HepG2 (cell line): ENCODE measurements around the gene IGFBP6. TPM values are rescaled to one million over a fixed set of nuclear protein-coding genes. Genes with fewer than 3 reads are reported as not detected.
A peak's percentile ranks its signal among the peaks of the same experiment; 100 is the strongest.

ENCODE experiments used
- AGO2 ChIP-seq: fragments of 200-400 bp; formaldehyde crosslinking; optimal IDR thresholded peaks from 2 replicates; pipeline ENCODE3; 2017; ENCODE audit warnings: mild to moderate bottlenecking, low read depth, low read length, moderate library complexity
- ARHGAP35 ChIP-seq: sonication (generic); formaldehyde crosslinking; IDR thresholded peaks from 2 replicates; pipeline ENCODE4 v1.9.0; 2022; ENCODE audit warnings: mild to moderate bottlenecking, inconsistent platforms, moderate library complexity, missing genetic modification reagents, borderline replicate concordance
- BHLHE40 ChIP-seq: IDR thresholded peaks from 2 replicates; pipeline ENCODE4 v1.6.1; 2011; ENCODE audit warnings: low read length, improper control_type of control experiment
- CC2D1A ChIP-seq: sonication (generic); formaldehyde crosslinking; IDR thresholded peaks from 2 replicates; pipeline ENCODE4 v1.8.1; 2023; ENCODE audit warnings: mild to moderate bottlenecking, missing genetic modification reagents
- EEA1 ChIP-seq: sonication (generic); formaldehyde crosslinking; IDR thresholded peaks from 2 replicates; pipeline ENCODE4 v1.5.1; 2020; ENCODE audit warnings: mild to moderate bottlenecking, missing genetic modification reagents, borderline replicate concordance
- ESRRA ChIP-seq: sonication (generic); formaldehyde crosslinking; IDR thresholded peaks from 2 replicates; pipeline ENCODE4 v1.5.1; 2020; ENCODE audit warnings: mild to moderate bottlenecking, low read depth, missing genetic modification reagents
- GATAD1 ChIP-seq: IDR thresholded peaks from 2 replicates; pipeline ENCODE4 v1.6.1; 2016; ENCODE audit warnings: missing genetic modification reagents, missing compliant biosample characterization
- HMG20B ChIP-seq: conservative IDR thresholded peaks from 2 replicates; pipeline ENCODE4 v1.6.1; 2016; ENCODE audit warnings: missing genetic modification reagents, missing compliant biosample characterization
- HOXA3 ChIP-seq: sonication (generic); formaldehyde crosslinking; IDR thresholded peaks from 2 replicates; pipeline ENCODE4 v1.5.0; 2020; ENCODE audit warnings: missing genetic modification reagents
- KLF16 ChIP-seq, 2 experiments: sonication (generic) in 1 of 2; formaldehyde crosslinking in 1 of 2; IDR thresholded peaks; 2 replicates each; pipeline versions ENCODE4 v1.6.1 to v1.8.0; 2016 to 2023; ENCODE audit warnings: missing genetic modification reagents in 2 of 2, missing compliant biosample characterization in 1 of 2
- MED1 ChIP-seq: sonication (generic); formaldehyde crosslinking; IDR thresholded peaks from 2 replicates; pipeline ENCODE4 v1.4.0; 2020; ENCODE audit warnings: missing genetic modification reagents
- MLLT10 ChIP-seq: sonication (generic); formaldehyde crosslinking; IDR thresholded peaks from 2 replicates; pipeline ENCODE4 v1.4.0; 2020; ENCODE audit warnings: missing genetic modification reagents
- NCOA5 ChIP-seq: sonication (generic); formaldehyde crosslinking; IDR thresholded peaks from 2 replicates; pipeline ENCODE4 v1.4.0; 2020; ENCODE audit warnings: missing genetic modification reagents
- POLR2A ChIP-seq, 2 experiments: IDR thresholded peaks; 2 replicates each; pipeline ENCODE4 v1.6.1; 2011; ENCODE audit warnings: low read depth in 2 of 2, low read length in 2 of 2, mild to moderate bottlenecking in 1 of 2, moderate library complexity in 1 of 2; ENCODE audit not compliant: insufficient read depth in 1 of 2
- RAD21 ChIP-seq: fragments of 450-650 bp; formaldehyde crosslinking; IDR thresholded peaks from 2 replicates; pipeline ENCODE4 v1.5.0; 2020; ENCODE audit warnings: mild to moderate bottlenecking
- RCOR2 ChIP-seq: IDR thresholded peaks from 2 replicates; pipeline ENCODE4 v1.6.1; 2016; ENCODE audit warnings: missing biosample characterization, missing genetic modification reagents
- RFXANK ChIP-seq: IDR thresholded peaks from 2 replicates; pipeline ENCODE4 v1.6.1; 2016
- RFXAP ChIP-seq: sonication (generic); formaldehyde crosslinking; IDR thresholded peaks from 2 replicates; pipeline ENCODE4 v1.4.0; 2020; ENCODE audit warnings: missing genetic modification reagents, borderline replicate concordance
- SMC3 ChIP-seq: IDR thresholded peaks from 2 replicates; pipeline ENCODE4 v1.6.1; 2011; ENCODE audit warnings: low read length, improper control_type of control experiment
- ZBTB42 ChIP-seq: sonication (generic); formaldehyde crosslinking; IDR thresholded peaks from 2 replicates; pipeline ENCODE4 v1.5.0; 2020; ENCODE audit warnings: mild to moderate bottlenecking, missing genetic modification reagents
- ZEB1 ChIP-seq: IDR thresholded peaks from 2 replicates; pipeline ENCODE4 v1.6.1; 2012; ENCODE audit warnings: mild to moderate bottlenecking, low read depth, inconsistent platforms; ENCODE audit not compliant: insufficient replicate concordance
- ZNF138 ChIP-seq: sonication (generic); formaldehyde crosslinking; IDR thresholded peaks from 2 replicates; pipeline ENCODE4 v1.5.0; 2020; ENCODE audit warnings: mild to moderate bottlenecking, low read depth, missing genetic modification reagents
- ZNF343 ChIP-seq: sonication (generic); formaldehyde crosslinking; IDR thresholded peaks from 2 replicates; pipeline ENCODE4 v1.4.0; 2020; ENCODE audit warnings: mild to moderate bottlenecking, missing genetic modification reagents
- ZNF607 ChIP-seq: sonication (generic); formaldehyde crosslinking; IDR thresholded peaks from 2 replicates; pipeline ENCODE4 v1.5.1; 2020; ENCODE audit warnings: missing genetic modification reagents, mild to moderate bottlenecking, borderline replicate concordance
- ZNF660 ChIP-seq: sonication (generic); formaldehyde crosslinking; IDR thresholded peaks from 2 replicates; pipeline ENCODE4 v1.5.1; 2020; ENCODE audit warnings: mild to moderate bottlenecking, low read depth, missing genetic modification reagents, borderline replicate concordance
- polyA plus RNA-seq, 8 experiments: library from polyadenylated mRNA; depleted of rRNA in 3 of 8; stranded (reverse) in 7 of 8; unstranded in 1 of 8; fragments of >200 nt; fragmentation: Illumina TruSeq in 4 of 8; extraction: Trizol in 4 of 8; gene quantifications; 2 replicates each; pipeline versions ENCODE4 v1.2.1 to v1.2.3, GENCODE V29; 2011 to 2016; ENCODE audit warnings: low read depth in 4 of 8, missing spikeins in 1 of 8, mixed read lengths in 1 of 8; ENCODE audit not compliant: insufficient read depth in 1 of 8
- total RNA-seq, 5 experiments: library from RNA; depleted of rRNA; stranded (reverse); fragments of >200 nt; fragmentation: Illumina TruSeq; extraction: Trizol; gene quantifications; 2 replicates each; pipeline ENCODE4 v1.2.3, GENCODE V29; 2016; ENCODE audit warnings: low read depth in 1 of 5
- TF ChIP-seq, protein P1 (sequence below): sonication (generic); formaldehyde crosslinking; IDR thresholded peaks from 2 replicates; pipeline ENCODE4 v1.4.0; 2020; ENCODE audit warnings: missing genetic modification reagents
- TF ChIP-seq, protein P2 (sequence below): sonication (generic); formaldehyde crosslinking; IDR thresholded peaks from 2 replicates; pipeline ENCODE4 v1.4.0; 2020; ENCODE audit warnings: missing genetic modification reagents
- TF ChIP-seq, protein P3 (sequence below): IDR thresholded peaks from 2 replicates; pipeline ENCODE4 v1.6.1; 2018; ENCODE audit warnings: missing genetic modification reagents

Gene IGFBP6
- total and polyA plus RNA-seq, 2 of the 13 experiments (the other 11 are each of a cell fraction or from before 2014, with no cell fraction given), result 3.9 to 25.2 TPM

DNA sequence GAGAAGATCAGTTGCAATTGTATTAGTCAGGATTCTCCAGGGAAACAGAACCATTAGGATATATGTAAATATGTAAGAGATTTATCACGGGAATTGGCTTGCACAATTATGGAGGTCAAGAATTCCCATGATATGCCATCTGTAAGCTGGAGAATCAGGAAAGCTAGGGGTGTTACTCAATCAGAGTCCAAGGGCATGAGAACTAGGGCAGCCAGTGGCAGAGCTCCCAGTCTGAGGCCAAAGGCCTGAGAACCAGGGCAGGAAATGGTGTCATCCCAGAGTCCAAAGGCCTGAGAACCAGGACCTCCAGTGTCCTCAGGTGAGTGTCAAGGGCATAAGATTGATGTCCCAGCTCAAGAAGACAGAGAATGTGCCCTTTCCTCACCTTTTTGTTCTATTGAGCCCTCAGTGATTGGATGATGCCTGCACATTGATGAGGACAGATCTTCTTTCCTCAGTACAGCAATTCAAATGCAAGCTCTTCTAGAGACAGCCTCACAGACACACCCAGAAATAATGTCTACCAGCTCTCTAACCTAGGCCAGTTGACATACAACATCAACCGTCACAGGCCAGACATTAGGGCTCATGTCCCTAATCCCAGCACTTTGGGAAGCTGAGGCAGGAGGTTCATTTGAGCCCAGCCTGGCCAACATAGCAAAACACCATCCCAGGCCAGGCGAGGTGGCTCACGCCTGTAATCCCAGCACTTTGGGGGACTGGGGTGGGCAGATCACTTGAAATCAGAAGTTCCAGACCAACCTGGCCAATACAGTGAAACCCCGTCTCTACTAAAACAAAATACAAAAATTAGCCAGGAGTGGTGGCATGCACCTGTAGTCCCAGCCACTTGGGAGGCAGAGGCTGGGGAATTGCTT, 48.2 kb downstream of the IGFBP6 start (continued):
- TF ChIP-seq ZNF607 (CRISPR knock-in tag) (no peak), KLF16 (CRISPR knock-in tag; IDR thresholded peaks at IDR 0.05) (0 out of 4 replicates have a peak, but pooled peaks of 1 of the 2 experiments have one; percentile 23), ZEB1 (no peak), NCOA5 (no peak), POLR2A (IDR thresholded peaks at IDR 0.05; ENCODE audit: insufficient read depth in 1 of 2, low read depth in 2 of 2, low read length in 2 of 2) (no peak), ESRRA (peak; percentile 99), HOXA3 (CRISPR knock-in tag) (peak; percentile 56; the same call in 1 of the 2 replicates), GATAD1 (CRISPR knock-in tag) (no peak), RAD21 (no peak), CC2D1A (CRISPR knock-in tag) (no peak), RFXAP (CRISPR knock-in tag) (no peak), ZNF660 (CRISPR knock-in tag) (no peak), HMG20B (CRISPR knock-in tag) (no peak), RCOR2 (peak; percentile 51; the same call in 1 of the 2 replicates), RFXANK (CRISPR knock-in tag) (no peak), ZBTB42 (CRISPR knock-in tag) (no peak), ZNF343 (no peak), AGO2 (no peak), EEA1 (no peak), BHLHE40 (0 out of 2 replicates have a peak, but pooled peaks have one; percentile 21), MED1 (CRISPR knock-in tag) (peak; percentile 76), ZNF138 (CRISPR knock-in tag) (no peak), ARHGAP35 (CRISPR knock-in tag) (no peak), MLLT10 (CRISPR knock-in tag) (no peak), SMC3 (0 out of 2 replicates have a peak, but pooled peaks have one; percentile 9)
- TF ChIP-seq, protein P1, sequence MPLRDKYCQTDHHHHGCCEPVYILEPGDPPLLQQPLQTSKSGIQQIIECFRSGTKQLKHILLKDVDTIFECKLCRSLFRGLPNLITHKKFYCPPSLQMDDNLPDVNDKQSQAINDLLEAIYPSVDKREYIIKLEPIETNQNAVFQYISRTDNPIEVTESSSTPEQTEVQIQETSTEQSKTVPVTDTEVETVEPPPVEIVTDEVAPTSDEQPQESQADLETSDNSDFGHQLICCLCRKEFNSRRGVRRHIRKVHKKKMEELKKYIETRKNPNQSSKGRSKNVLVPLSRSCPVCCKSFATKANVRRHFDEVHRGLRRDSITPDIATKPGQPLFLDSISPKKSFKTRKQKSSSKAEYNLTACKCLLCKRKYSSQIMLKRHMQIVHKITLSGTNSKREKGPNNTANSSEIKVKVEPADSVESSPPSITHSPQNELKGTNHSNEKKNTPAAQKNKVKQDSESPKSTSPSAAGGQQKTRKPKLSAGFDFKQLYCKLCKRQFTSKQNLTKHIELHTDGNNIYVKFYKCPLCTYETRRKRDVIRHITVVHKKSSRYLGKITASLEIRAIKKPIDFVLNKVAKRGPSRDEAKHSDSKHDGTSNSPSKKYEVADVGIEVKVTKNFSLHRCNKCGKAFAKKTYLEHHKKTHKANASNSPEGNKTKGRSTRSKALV (CRISPR knock-in tag), result no peak
- TF ChIP-seq, protein P2, sequence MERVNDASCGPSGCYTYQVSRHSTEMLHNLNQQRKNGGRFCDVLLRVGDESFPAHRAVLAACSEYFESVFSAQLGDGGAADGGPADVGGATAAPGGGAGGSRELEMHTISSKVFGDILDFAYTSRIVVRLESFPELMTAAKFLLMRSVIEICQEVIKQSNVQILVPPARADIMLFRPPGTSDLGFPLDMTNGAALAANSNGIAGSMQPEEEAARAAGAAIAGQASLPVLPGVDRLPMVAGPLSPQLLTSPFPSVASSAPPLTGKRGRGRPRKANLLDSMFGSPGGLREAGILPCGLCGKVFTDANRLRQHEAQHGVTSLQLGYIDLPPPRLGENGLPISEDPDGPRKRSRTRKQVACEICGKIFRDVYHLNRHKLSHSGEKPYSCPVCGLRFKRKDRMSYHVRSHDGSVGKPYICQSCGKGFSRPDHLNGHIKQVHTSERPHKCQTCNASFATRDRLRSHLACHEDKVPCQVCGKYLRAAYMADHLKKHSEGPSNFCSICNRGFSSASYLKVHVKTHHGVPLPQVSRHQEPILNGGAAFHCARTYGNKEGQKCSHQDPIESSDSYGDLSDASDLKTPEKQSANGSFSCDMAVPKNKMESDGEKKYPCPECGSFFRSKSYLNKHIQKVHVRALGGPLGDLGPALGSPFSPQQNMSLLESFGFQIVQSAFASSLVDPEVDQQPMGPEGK (CRISPR knock-in tag), result no peak
- TF ChIP-seq, protein P3, sequence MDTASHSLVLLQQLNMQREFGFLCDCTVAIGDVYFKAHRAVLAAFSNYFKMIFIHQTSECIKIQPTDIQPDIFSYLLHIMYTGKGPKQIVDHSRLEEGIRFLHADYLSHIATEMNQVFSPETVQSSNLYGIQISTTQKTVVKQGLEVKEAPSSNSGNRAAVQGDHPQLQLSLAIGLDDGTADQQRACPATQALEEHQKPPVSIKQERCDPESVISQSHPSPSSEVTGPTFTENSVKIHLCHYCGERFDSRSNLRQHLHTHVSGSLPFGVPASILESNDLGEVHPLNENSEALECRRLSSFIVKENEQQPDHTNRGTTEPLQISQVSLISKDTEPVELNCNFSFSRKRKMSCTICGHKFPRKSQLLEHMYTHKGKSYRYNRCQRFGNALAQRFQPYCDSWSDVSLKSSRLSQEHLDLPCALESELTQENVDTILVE (CRISPR knock-in tag), result no peak
